Muscle of leg (tissue), 11 donors: ENCODE results near the gene CDRT15L2. TPM values are rescaled to one million over a fixed set of nuclear protein-coding genes. Genes with fewer than 3 reads are reported as not detected.
"Not testable (repeated sequence)": the region's sequence is repeated elsewhere in the genome, so short reads cannot be mapped to it uniquely, and the experiment has no call there.

Experiments used
- DNase-seq: peaks from one replicate; pipeline ENCODE4 v3.0.0; 2013
- H3K27ac ChIP-seq: one replicate; pipeline ENCODE4 v1.5.1; 2013; ENCODE audit warnings: mild to moderate bottlenecking, low read length, control low read depth
- H3K27me3 ChIP-seq: one replicate; pipeline ENCODE4 v1.6.1; 2013; ENCODE audit warnings: low read length; ENCODE audit not compliant: control insufficient read depth, insufficient read depth
- H3K36me3 ChIP-seq: one replicate; pipeline ENCODE4 v1.6.1; 2013; ENCODE audit warnings: low read length; ENCODE audit not compliant: control insufficient read depth, insufficient read depth
- H3K4me1 ChIP-seq: one replicate; pipeline ENCODE4 v1.6.1; 2013; ENCODE audit warnings: low read length; ENCODE audit not compliant: control insufficient read depth, insufficient read depth
- H3K4me3 ChIP-seq: one replicate; pipeline ENCODE4 v1.5.1; 2013; ENCODE audit warnings: low read length, control low read depth
- H3K9me3 ChIP-seq: replicated peaks from 2 replicates; pipeline ENCODE4 v1.6.1; 2013; ENCODE audit warnings: low read depth, low read length; ENCODE audit not compliant: control insufficient read depth
- WGBS: methylation state at CpG from one replicate; pipeline ENCODE4 v1.1.5; 2013; ENCODE audit warnings: missing lambda C conversion rate; ENCODE audit not compliant: insufficient coverage; 5-methylcytosine and 5-hydroxymethylcytosine counted together
- polyA plus RNA-seq, 8 donors: library from polyadenylated mRNA; unstranded; fragments of 120-200 nt; gene quantifications; one replicate each; pipeline versions ENCODE4 v1.2.1 to v1.2.3, GENCODE V29; 2013; ENCODE audit warnings: inconsistent platforms in 1 of 8, low replicate concordance in 1 of 8; ENCODE audit not compliant: insufficient read length in 8 of 8, insufficient read depth in 1 of 8
- total RNA-seq: library from RNA; stranded (reverse); fragments of 120-200 nt; gene quantifications from one replicate; pipeline ENCODE4 v1.2.4, GENCODE V29; 2013

Gene CDRT15L2
- total and polyA plus RNA-seq, 9 donors: not detected

GRCh38 chr17:20554728-20555127 is 24.8 kb upstream of the CDRT15L2 start:
- not testable (repeated sequence) for H3K27me3 ChIP-seq, H3K9me3 ChIP-seq, H3K4me1 ChIP-seq, H3K4me3 ChIP-seq, H3K36me3 ChIP-seq, H3K27ac ChIP-seq, DNase-seq
- no CpG with 5 or more reads among the region's 4 CpGs for WGBS

GRCh38 chr17:20555135-20556010 is 24.2 kb upstream of the CDRT15L2 start:
- WGBS: 94% methylated on average over 6 of the region's 20 CpGs
- not testable (repeated sequence) for H3K36me3 ChIP-seq, H3K27me3 ChIP-seq, DNase-seq, H3K27ac ChIP-seq, H3K4me3 ChIP-seq, H3K9me3 ChIP-seq, H3K4me1 ChIP-seq

- not testable (repeated sequence) for H3K4me3 ChIP-seq, H3K9me3 ChIP-seq, H3K27ac ChIP-seq, H3K4me1 ChIP-seq, DNase-seq, H3K27me3 ChIP-seq, H3K36me3 ChIP-seq
- 100% methylated on average over 2 of the region's 5 CpGs for WGBS
Measured at GRCh38 chr17:20558096-20558495, 21.4 kb upstream of the CDRT15L2 start.

GRCh38 chr17:20559018-20559417 is 20.5 kb upstream of the CDRT15L2 start:
- H3K27ac ChIP-seq, H3K4me1 ChIP-seq, H3K27me3 ChIP-seq, H3K36me3 ChIP-seq, DNase-seq, H3K4me3 ChIP-seq, H3K9me3 ChIP-seq: not testable (repeated sequence)
- 76% methylated on average over 5 of the region's 9 CpGs for WGBS

GRCh38 chr17:20562587-20562986 is 16.9 kb upstream of the CDRT15L2 start:
- Histone ChIP-seq H3K4me1 (no peaks in the 10 kb centered on the region), H3K27me3 (peaks cover 4% of the 10 kb centered on the region), H3K9me3 (no peaks in the 10 kb centered on the region), H3K27ac (no peak overlapping the region), H3K36me3 (no peaks in the 10 kb centered on the region), H3K4me3 (no peak overlapping the region)
- 67% methylated on average over 2 of the region's 3 CpGs for WGBS
- no peak for DNase-seq

GRCh38 chr17:20565245-20565644 is 14.3 kb upstream of the CDRT15L2 start:
- not testable (repeated sequence) for H3K4me1 ChIP-seq, H3K9me3 ChIP-seq, H3K27me3 ChIP-seq, H3K4me3 ChIP-seq, H3K27ac ChIP-seq, H3K36me3 ChIP-seq, DNase-seq
- no CpG with 5 or more reads among the region's 5 CpGs for WGBS

- Histone ChIP-seq H3K27ac (no peak overlapping the region), H3K36me3 (no peaks in the 10 kb centered on the region), H3K4me1 (no peaks in the 10 kb centered on the region), H3K27me3 (peaks cover 5% of the 10 kb centered on the region), H3K4me3 (no peak overlapping the region), H3K9me3 (no peaks in the 10 kb centered on the region)
- DNase-seq: no peak
- 92% methylated on average over 3 of the region's 5 CpGs for WGBS
Measured at GRCh38 chr17:20565711-20566110, 13.8 kb upstream of the CDRT15L2 start.

GRCh38 chr17:20566736-20567135 is 12.8 kb upstream of the CDRT15L2 start:
- H3K36me3 ChIP-seq, H3K27me3 ChIP-seq: not testable (repeated sequence)
- 44% methylated on average over 7 of the region's 12 CpGs for WGBS

GRCh38 chr17:20567421-20567820 is 12.1 kb upstream of the CDRT15L2 start:
- not testable (repeated sequence) for H3K4me3 ChIP-seq, H3K27me3 ChIP-seq, H3K27ac ChIP-seq, H3K4me1 ChIP-seq, H3K9me3 ChIP-seq, DNase-seq, H3K36me3 ChIP-seq
- no CpG with 5 or more reads among the region's 6 CpGs for WGBS

More at GRCh38 chr17:20566736-20567135, 12.8 kb upstream of the CDRT15L2 start:
- not testable (repeated sequence) for H3K27ac ChIP-seq, H3K9me3 ChIP-seq, DNase-seq, H3K4me3 ChIP-seq, H3K4me1 ChIP-seq

- H3K4me1 ChIP-seq, DNase-seq, H3K4me3 ChIP-seq, H3K27me3 ChIP-seq, H3K9me3 ChIP-seq, H3K27ac ChIP-seq, H3K36me3 ChIP-seq: not testable (repeated sequence)
- 90% methylated on average over 4 of the region's 8 CpGs for WGBS
Measured at GRCh38 chr17:20568604-20569003, 10.9 kb upstream of the CDRT15L2 start.

GRCh38 chr17:20571653-20572052 is 7.9 kb upstream of the CDRT15L2 start:
- DNase-seq, H3K4me1 ChIP-seq, H3K9me3 ChIP-seq, H3K36me3 ChIP-seq, H3K27ac ChIP-seq, H3K27me3 ChIP-seq, H3K4me3 ChIP-seq: not testable (repeated sequence)
- no CpG with 5 or more reads among the region's 13 CpGs for WGBS
